GM19193 (cell line): ENCODE data around the gene RFX6.

Source experiments
- POLR2A ChIP-seq: IDR thresholded peaks from 4 replicates; pipeline ENCODE4 v1.6.1; 2011; ENCODE audit not compliant: insufficient read depth, insufficient read length; ENCODE audit errors: extremely low read depth

The RFX6 gene

DNA sequence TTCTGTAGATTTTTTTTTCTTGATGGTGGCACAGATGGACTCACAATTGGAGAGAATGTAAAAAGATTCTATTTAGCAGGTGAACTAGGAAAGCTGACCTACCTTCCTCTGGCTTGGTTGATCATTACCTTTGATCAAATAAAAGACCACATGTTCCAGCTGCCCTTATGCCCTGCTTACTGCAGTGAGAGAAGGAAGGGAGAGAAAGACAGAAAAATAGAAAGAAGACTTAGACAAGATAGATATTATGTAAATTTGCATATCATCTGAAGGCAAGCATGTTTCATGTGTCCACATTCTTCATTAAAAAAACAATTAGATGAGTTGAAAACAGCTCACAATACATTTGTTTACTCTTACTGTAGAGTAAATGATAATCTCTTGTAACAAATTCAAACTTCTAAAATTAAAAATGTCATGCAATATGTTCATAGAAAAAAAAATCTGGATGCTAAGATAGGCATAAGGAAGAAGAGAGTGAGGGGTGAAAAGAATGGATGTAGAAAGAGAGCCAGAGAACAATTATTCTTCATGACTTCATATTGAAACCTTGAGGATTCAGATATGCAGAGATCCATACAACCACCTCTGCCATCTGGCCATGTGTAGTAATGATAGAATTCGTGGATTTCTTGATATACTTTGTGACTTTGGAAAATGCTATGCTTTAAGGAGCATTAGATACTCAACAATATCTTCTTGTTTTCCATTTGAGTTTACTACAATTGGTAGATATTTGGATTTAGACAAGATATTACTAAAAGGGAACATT lies 71.7 kb downstream of the RFX6 start:
- no peak for TF ChIP-seq POLR2A

- TF ChIP-seq POLR2A, result no peak
Measured at GRCh38 chr6:116949964-116950363, 72.9 kb downstream of the RFX6 start.

DNA sequence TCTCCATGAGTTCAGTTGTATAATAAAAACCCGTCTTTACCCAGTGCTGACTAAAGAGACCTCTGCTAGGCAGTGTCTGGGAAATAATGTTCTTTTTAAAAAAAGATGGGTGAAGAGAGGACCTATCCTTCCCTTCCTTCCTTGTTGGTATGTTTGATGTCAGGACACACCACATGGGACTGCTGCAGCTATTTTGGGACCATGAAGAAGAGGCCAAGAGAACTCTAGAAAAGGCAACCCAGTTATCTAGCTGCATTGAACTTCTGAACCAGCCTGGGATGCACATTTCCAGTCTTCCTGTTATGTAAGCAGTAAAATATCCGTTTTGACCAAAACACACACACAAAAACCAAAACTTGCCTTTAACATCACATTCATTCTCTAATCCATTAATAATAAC lies 77.3 kb downstream of the RFX6 start:
- TF ChIP-seq POLR2A, result no peak

DNA sequence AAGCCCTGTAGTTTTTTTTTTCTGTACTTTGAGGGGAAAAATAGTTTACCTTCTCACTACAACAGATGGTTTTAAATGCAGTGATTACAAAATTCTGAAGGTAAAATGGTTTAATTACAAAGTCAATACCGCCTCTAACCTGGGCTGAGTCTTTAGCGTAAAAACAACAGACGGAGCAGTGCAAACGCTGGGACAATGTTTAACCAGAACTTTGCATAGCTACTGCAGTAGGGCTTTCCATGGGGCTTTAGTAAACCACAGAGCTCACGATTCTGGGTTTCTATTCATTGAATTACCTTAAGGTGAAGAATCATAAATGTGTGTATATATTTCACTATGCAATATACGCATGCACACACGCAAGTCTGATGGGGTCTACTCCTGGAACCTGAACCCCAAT lies 77.9 kb downstream of the RFX6 start:
- no peak for TF ChIP-seq POLR2A

DNA sequence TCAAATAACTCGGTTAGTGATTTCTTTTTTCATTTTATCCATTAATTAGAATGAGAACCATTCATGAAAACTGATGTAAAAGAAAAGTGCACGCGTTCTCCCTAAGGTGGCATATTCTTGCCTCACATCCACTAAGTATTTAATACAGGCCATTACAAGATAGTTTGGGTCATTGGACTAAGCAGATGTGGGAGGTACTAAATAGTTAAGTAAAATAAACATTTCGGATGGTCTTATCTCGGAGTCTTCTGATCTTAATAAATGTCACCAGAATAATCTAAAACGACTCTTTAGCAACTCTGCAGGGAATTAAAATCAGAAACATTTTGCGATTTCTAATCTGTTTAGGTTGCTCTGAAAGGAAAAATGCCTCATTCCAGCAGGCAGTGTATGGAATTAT lies 78.7 kb downstream of the RFX6 start:
- no peak for TF ChIP-seq POLR2A

GRCh38 chr6:116963972-116964371 lies 86.9 kb downstream of the RFX6 start:
- no peak for TF ChIP-seq POLR2A

- no peak for TF ChIP-seq POLR2A
Measured at GRCh38 chr6:116966675-116967576, 89.9 kb downstream of the RFX6 start.

- TF ChIP-seq POLR2A, result no peak
Measured at GRCh38 chr6:116969211-116969863, 92.3 kb downstream of the RFX6 start.

DNA sequence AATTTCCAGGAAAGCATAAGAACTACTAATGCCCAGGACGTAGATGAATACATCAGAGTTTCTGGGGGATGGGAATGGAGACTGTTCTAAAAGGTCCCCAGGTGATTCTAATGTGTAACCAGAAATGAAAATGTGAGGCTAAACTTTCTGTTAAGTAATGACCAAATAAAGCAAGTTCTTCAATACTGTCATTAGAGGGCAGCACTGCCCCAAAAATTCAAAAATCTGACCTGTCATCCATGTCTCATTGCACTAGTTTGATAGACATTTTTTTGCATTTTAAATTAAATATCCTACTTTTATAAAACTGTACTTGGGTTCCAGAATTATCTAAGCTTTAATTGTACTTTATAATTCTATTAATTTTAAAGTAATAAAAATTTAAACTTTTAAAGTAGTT lies 94.9 kb downstream of the RFX6 start:
- TF ChIP-seq POLR2A, result no peak

DNA sequence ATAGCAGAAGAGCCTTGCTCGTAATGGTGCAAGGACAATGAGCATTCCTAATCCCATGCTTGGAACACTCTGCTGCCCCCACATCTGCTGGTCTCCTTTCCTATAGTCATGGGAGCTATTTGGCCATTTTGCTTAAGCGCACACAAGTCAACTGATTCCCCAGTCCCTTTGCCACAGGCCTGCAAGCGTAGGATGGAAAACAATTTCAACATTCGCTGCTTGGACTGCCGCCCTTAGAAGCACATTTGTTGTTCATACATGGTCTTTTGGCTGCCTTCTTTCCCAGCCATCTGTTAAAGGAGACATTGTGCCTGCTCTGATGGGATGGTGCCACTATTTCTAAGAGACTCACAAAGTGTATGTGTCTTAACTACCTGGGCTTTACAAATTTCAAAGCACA lies 96.9 kb downstream of the RFX6 start:
- no peak for TF ChIP-seq POLR2A

DNA sequence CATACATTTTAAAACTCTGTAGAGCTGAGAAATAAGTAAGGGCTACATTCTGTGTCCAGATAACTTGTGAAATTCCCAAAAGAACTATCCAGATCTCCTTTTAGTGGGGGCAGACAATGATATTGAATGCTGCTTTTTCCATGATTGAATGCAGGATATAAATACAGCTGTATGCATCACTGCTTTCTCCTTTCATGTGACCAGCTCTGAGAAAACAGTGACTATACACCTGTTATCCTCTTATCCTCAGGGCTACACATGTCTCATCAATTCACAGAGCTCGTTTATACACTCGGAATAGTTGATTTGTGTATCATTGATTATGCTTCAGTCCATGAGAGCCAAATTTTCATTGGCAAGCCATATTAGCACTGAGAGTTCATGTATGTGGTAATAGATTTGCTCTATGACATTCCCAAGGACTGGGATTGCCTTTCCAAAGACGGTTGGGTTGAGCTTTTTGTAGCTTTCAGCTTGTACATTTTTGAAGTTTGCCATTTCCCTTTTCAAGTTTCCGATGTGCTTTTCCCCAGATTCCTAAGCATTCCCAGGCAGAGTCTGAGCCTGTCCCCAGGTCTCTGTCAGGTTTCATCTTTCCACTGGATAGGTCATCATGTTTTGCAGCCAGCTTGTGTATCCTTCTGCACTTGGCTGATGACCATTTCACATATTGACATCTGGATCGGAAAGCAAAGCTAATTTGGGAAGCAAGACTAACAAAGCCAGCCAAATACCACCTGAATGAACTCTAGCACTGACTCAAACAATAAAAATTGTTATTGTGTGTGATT lies 97.7 kb downstream of the RFX6 start:
- no peak for TF ChIP-seq POLR2A

- no peak for TF ChIP-seq POLR2A
Measured at GRCh38 chr6:116975600-116975999, 98.6 kb downstream of the RFX6 start.

- no peak for TF ChIP-seq POLR2A
Measured at GRCh38 chr6:116979560-116979959, 102.5 kb downstream of the RFX6 start.
